SK-MEL-5 (cell line): ENCODE results near the gene OR13F1. TPM values are rescaled to one million over a fixed set of nuclear protein-coding genes. Genes with fewer than 3 reads are reported as not detected.

ENCODE experiments used
- total RNA-seq: library from RNA; depleted of rRNA; stranded (reverse); fragments of >200 nt; shearing (Covaris generic); gene quantifications from 2 replicates; pipeline ENCODE4 v1.2.3, GENCODE V29; 2014; rRNA removed

OR13F1 gene
- total RNA-seq, 1 experiment from 2014 or later = not detected

Other genes with a start within 250 kb of the OR13F1 start
- gene OR13C4, start 22.9 kb downstream of the OR13F1 start, total RNA-seq = not detected in 2 replicates
- gene OR13C3, start 32.6 kb downstream of the OR13F1 start, total RNA-seq = not detected in 2 replicates
- gene OR13C8, start 64.9 kb downstream of the OR13F1 start, total RNA-seq = not detected in 2 replicates
- not detected in 2 replicates for gene OR13C5, start 95.2 kb downstream of the OR13F1 start, total RNA-seq
- not detected in 2 replicates for gene OR13C2, start 101.4 kb downstream of the OR13F1 start, total RNA-seq
- gene OR13C9, start 113.9 kb downstream of the OR13F1 start, total RNA-seq = not detected in 2 replicates
- not detected in 2 replicates for gene OR13D1, start 190.3 kb downstream of the OR13F1 start, total RNA-seq
- 16.0 and 17.9 TPM in 2 replicates for gene NIPSNAP3A, start 243.4 kb downstream of the OR13F1 start, total RNA-seq